K562 (cell line): Measurements from ENCODE around the gene FBXL2. TPM values are rescaled to one million over a fixed set of nuclear protein-coding genes. Genes with fewer than 3 reads are reported as not detected.

Experiments used
- CBX1 ChIP-seq: sonication (generic); IDR thresholded peaks from 2 replicates; pipeline ENCODE4 v1.6.1; 2016; ENCODE audit warnings: antibody characterized with exemption, low read depth, mild to moderate bottlenecking
- CBX3 ChIP-seq, 2 experiments: IDR thresholded peaks; 1 replicate in 1 of 2; 2 replicates in 1 of 2; pipeline ENCODE4 v1.6.1; 2012; ENCODE audit warnings: inconsistent platforms in 2 of 2, low read length in 2 of 2, borderline replicate concordance in 1 of 2, control low read depth in 1 of 2
- CCAR2 ChIP-seq: fragments of 200-400 bp; formaldehyde crosslinking; IDR thresholded peaks from 2 replicates; pipeline ENCODE4 v1.6.1; 2017; ENCODE audit warnings: mild to moderate bottlenecking, low read depth, low read length
- CHD4 ChIP-seq: fragments of 200-600 bp; sonication (generic); IDR thresholded peaks from 3 replicates; pipeline ENCODE4 v1.6.1; 2012; ENCODE audit warnings: low read depth, mild to moderate bottlenecking, mixed read lengths, low read length, inconsistent platforms; ENCODE audit not compliant: insufficient read depth, insufficient replicate concordance, poor library complexity, severe bottlenecking
- EP300 ChIP-seq: IDR thresholded peaks from 2 replicates; pipeline ENCODE4 v1.6.1; 2012; ENCODE audit warnings: low read length, improper control_type of control experiment
- FOXA3 ChIP-seq, 2 experiments: fragments of 450-650 bp in 1 of 2; sonication (generic) in 1 of 2; formaldehyde crosslinking; IDR thresholded peaks in 1 of 2; conservative IDR thresholded peaks in 1 of 2; 2 replicates each; pipeline versions ENCODE4 v1.4.0 to v1.8.0; 2020 to 2022; ENCODE audit warnings: mild to moderate bottlenecking in 2 of 2, missing genetic modification reagents in 1 of 2
- HMGN3 ChIP-seq: IDR thresholded peaks from 2 replicates; pipeline ENCODE4 v1.6.1; 2011; ENCODE audit warnings: borderline replicate concordance, low read depth, mild to moderate bottlenecking, mixed read lengths, low read length; ENCODE audit not compliant: insufficient read length; ENCODE audit errors: extremely low read depth
- HNRNPL ChIP-seq: fragments of 200-400 bp; formaldehyde crosslinking; IDR thresholded peaks from 2 replicates; pipeline ENCODE4 v1.6.1; 2017; ENCODE audit warnings: low read depth, mild to moderate bottlenecking, low read length
- NFE2 ChIP-seq: IDR thresholded peaks from 2 replicates; pipeline ENCODE4 v1.6.1; 2014; ENCODE audit warnings: antibody characterized with exemption, low read depth
- RCOR1 ChIP-seq, 2 experiments: IDR thresholded peaks; 2 replicates each; pipeline ENCODE4 v1.6.1; 2012; ENCODE audit warnings: low read depth in 2 of 2, low read length in 2 of 2, borderline replicate concordance in 1 of 2, improper control_type of control experiment in 1 of 2
- SIX5 ChIP-seq, 2 experiments: IDR thresholded peaks; 2 replicates each; pipeline ENCODE4 v1.6.1; 2011; ENCODE audit warnings: low read length in 2 of 2, borderline replicate concordance in 1 of 2, low read depth in 1 of 2, mild to moderate bottlenecking in 1 of 2, moderate library complexity in 1 of 2; ENCODE audit not compliant: insufficient read depth in 1 of 2
- SOX6 ChIP-seq: fragments of 450-650 bp; IDR thresholded peaks from 2 replicates; pipeline ENCODE4 v1.6.1; 2014; ENCODE audit warnings: mild to moderate bottlenecking
- ZNF316 ChIP-seq: fragments of 450-650 bp; IDR thresholded peaks from 2 replicates; pipeline ENCODE4 v1.6.1; 2016
- polyA plus RNA-seq, 8 experiments: library from polyadenylated mRNA; depleted of rRNA in 4 of 8; stranded (reverse) in 5 of 8; unstranded in 3 of 8; fragments of >200 nt; fragmentation: Nextera tagmentation in 2 of 8; fragmentation: Illumina TruSeq in 1 of 8; extraction: Ambion mirVana in 2 of 8; extraction: Trizol in 1 of 8; gene quantifications; 2 replicates each; pipeline versions ENCODE4 v1.2.1 to v1.2.3, GENCODE V29; 2011 to 2014; ENCODE audit warnings: inconsistent platforms in 1 of 8, missing spikeins in 1 of 8
- total RNA-seq, 7 experiments: library from RNA; depleted of rRNA in 6 of 7; stranded (reverse); fragments of >200 nt in 6 of 7; fragmentation: Illumina TruSeq in 2 of 7; extraction: Trizol in 2 of 7; gene quantifications; 2 replicates each; pipeline versions ENCODE4 v1.2.1 to v1.2.3, GENCODE V29; 2011 to 2021; ENCODE audit warnings: low replicate concordance in 1 of 7
- TF ChIP-seq, protein P1 (sequence below): fragments of 250-450 bp; sonication (Bioruptor Pico); IDR thresholded peaks from 2 replicates; pipeline ENCODE4 v1.4.0; 2020; ENCODE audit warnings: mild to moderate bottlenecking
- TF ChIP-seq, protein P2 (sequence below): fragments of 450-650 bp; IDR thresholded peaks from 2 replicates; pipeline ENCODE4 v1.6.1; 2016; ENCODE audit warnings: borderline replicate concordance
- TF ChIP-seq, protein P3 (sequence below), 2 experiments: IDR thresholded peaks in 1 of 2; conservative IDR thresholded peaks in 1 of 2; 2 replicates each; pipeline ENCODE4 v1.6.1; 2016; ENCODE audit warnings: low read depth in 2 of 2, mild to moderate bottlenecking in 1 of 2, missing compliant biosample characterization in 1 of 2, missing genetic modification characterization in 1 of 2, moderate library complexity in 1 of 2
- TF ChIP-seq, protein P4 (sequence below), 2 experiments: fragments of 450-650 bp in 1 of 2; IDR thresholded peaks; 2 replicates each; pipeline ENCODE4 v1.6.1; 2011 to 2017; ENCODE audit warnings: low read depth in 2 of 2, antibody characterized with exemption in 1 of 2, borderline replicate concordance in 1 of 2, low read length in 1 of 2, mild to moderate bottlenecking in 1 of 2, mixed read lengths in 1 of 2; ENCODE audit not compliant: control insufficient read depth in 1 of 2

Gene FBXL2
- total and polyA plus RNA-seq, 9 of the 15 experiments (the other 6 are each of a cell fraction or from before 2014, with no cell fraction given), result 1.3 to 6.9 (median 1.9) TPM

DNA sequence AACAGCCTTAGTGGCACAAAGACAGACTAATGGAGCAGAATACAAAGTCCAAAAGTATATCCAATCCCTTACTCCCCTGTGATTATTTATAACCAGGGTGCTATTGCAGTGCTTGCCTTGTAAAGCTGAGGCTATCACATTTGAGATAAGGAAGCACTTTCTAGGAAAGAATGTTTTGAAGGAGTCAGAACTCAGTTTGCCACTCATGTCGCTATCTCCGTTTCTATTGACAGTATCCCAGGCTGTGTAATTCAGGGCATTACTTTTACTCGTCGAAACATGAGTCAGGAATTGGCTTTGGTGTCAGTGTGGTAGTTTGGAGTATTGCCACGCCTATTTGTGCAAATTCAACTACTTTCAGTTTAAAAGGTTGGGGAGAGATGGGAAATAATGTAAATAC lies 78.4 kb downstream of the FBXL2 start (continued):
- TF ChIP-seq NFE2 (0 out of 2 replicates have a peak, but pooled peaks have one; percentile 18), FOXA3 (CRISPR knock-in tag; conservative IDR thresholded peaks at IDR 0.05 in 1 of 2, IDR thresholded peaks at IDR 0.05 in 1 of 2) (peak in 1 of 2 experiments; percentile 57; a peak in 2 of 4 replicates), SIX5 (IDR thresholded peaks at IDR 0.05; ENCODE audit: borderline replicate concordance in 1 of 2, insufficient read depth in 1 of 2, low read depth in 1 of 2, low read length in 2 of 2) (no peak), CCAR2 (no peak), SOX6 (peak; percentile 53; the same call in 1 of the 2 replicates), CBX3 (IDR thresholded peaks at IDR 0.05; ENCODE audit: borderline replicate concordance in 1 of 2, low read length in 2 of 2) (no peak), ZNF316 (no peak), CBX1 (no peak), HMGN3 (no peak), RCOR1 (IDR thresholded peaks at IDR 0.05; ENCODE audit: borderline replicate concordance in 1 of 2, low read depth in 2 of 2, low read length in 2 of 2) (peak in 1 of 2 experiments; percentile 73; a peak in 2 of 4 replicates), HNRNPL (no peak), EP300 (0 out of 2 replicates have a peak, but pooled peaks have one; percentile 18), CHD4 (no peak)
- TF ChIP-seq, protein P1, sequence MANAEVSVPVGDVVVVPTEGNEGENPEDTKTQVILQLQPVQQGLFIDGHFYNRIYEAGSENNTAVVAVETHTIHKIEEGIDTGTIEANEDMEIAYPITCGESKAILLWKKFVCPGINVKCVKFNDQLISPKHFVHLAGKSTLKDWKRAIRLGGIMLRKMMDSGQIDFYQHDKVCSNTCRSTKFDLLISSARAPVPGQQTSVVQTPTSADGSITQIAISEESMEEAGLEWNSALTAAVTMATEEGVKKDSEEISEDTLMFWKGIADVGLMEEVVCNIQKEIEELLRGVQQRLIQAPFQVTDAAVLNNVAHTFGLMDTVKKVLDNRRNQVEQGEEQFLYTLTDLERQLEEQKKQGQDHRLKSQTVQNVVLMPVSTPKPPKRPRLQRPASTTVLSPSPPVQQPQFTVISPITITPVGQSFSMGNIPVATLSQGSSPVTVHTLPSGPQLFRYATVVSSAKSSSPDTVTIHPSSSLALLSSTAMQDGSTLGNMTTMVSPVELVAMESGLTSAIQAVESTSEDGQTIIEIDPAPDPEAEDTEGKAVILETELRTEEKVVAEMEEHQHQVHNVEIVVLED (CRISPR knock-in tag), result no peak
- TF ChIP-seq, protein P2, sequence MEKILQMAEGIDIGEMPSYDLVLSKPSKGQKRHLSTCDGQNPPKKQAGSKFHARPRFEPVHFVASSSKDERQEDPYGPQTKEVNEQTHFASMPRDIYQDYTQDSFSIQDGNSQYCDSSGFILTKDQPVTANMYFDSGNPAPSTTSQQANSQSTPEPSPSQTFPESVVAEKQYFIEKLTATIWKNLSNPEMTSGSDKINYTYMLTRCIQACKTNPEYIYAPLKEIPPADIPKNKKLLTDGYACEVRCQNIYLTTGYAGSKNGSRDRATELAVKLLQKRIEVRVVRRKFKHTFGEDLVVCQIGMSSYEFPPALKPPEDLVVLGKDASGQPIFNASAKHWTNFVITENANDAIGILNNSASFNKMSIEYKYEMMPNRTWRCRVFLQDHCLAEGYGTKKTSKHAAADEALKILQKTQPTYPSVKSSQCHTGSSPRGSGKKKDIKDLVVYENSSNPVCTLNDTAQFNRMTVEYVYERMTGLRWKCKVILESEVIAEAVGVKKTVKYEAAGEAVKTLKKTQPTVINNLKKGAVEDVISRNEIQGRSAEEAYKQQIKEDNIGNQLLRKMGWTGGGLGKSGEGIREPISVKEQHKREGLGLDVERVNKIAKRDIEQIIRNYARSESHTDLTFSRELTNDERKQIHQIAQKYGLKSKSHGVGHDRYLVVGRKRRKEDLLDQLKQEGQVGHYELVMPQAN, result no peak
- TF ChIP-seq, protein P3, sequence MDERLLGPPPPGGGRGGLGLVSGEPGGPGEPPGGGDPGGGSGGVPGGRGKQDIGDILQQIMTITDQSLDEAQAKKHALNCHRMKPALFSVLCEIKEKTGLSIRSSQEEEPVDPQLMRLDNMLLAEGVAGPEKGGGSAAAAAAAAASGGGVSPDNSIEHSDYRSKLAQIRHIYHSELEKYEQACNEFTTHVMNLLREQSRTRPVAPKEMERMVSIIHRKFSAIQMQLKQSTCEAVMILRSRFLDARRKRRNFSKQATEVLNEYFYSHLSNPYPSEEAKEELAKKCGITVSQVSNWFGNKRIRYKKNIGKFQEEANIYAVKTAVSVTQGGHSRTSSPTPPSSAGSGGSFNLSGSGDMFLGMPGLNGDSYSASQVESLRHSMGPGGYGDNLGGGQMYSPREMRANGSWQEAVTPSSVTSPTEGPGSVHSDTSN (CRISPR knock-in tag; IDR thresholded peaks at IDR 0.05; ENCODE audit: low read depth), result no peak
- TF ChIP-seq, protein P3 (tag; conservative IDR thresholded peaks at IDR 0.05; ENCODE audit: low read depth), result 0 out of 2 replicates have a peak, but pooled peaks have one; percentile 8
- TF ChIP-seq, protein P4, sequence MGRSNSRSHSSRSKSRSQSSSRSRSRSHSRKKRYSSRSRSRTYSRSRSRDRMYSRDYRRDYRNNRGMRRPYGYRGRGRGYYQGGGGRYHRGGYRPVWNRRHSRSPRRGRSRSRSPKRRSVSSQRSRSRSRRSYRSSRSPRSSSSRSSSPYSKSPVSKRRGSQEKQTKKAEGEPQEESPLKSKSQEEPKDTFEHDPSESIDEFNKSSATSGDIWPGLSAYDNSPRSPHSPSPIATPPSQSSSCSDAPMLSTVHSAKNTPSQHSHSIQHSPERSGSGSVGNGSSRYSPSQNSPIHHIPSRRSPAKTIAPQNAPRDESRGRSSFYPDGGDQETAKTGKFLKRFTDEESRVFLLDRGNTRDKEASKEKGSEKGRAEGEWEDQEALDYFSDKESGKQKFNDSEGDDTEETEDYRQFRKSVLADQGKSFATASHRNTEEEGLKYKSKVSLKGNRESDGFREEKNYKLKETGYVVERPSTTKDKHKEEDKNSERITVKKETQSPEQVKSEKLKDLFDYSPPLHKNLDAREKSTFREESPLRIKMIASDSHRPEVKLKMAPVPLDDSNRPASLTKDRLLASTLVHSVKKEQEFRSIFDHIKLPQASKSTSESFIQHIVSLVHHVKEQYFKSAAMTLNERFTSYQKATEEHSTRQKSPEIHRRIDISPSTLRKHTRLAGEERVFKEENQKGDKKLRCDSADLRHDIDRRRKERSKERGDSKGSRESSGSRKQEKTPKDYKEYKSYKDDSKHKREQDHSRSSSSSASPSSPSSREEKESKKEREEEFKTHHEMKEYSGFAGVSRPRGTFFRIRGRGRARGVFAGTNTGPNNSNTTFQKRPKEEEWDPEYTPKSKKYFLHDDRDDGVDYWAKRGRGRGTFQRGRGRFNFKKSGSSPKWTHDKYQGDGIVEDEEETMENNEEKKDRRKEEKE (IDR thresholded peaks at IDR 0.05; ENCODE audit: borderline replicate concordance in 1 of 2, control insufficient read depth in 1 of 2, low read depth in 2 of 2, low read length in 1 of 2), result no peak
